H1 (cell line): ENCODE measurements around the gene MAJIN. TPM values are rescaled to one million over a fixed set of nuclear protein-coding genes. Genes with fewer than 3 reads are reported as not detected.

Source experiments
- CTCF ChIA-PET: fragments of 300-600 bp; sonication (Branson Sonifier 250); formaldehyde crosslinking; loops from one replicate; lab custom pipeline; 2021; ENCODE audit not compliant: partially characterized antibody; lab: Charles Lee
- POLR2A ChIA-PET: fragments of 300-600 bp; sonication (Branson Sonifier 250); formaldehyde crosslinking; loops from one replicate; lab custom pipeline; 2021; ENCODE audit warnings: inconsistent platforms; ENCODE audit not compliant: partially characterized antibody; lab: Charles Lee
- DNase-seq, 2 experiments: peaks; one replicate each; pipeline versions ENCODE4 v3.0.0 to v3.0.0-alpha.2; 2010 to 2022; ENCODE audit warnings: low spot score in 2 of 2, low read depth in 1 of 2, mixed read lengths in 1 of 2
- FAIRE-seq: peaks from 2 replicates; lab custom pipeline; 2011; peaks lifted over from hg19 to GRCh38; lab: Jason Lieb, UNC
- H2AFZ ChIP-seq: 2 replicates; pipeline ENCODE4 v1.8.1; 2012; ENCODE audit warnings: low read length, inconsistent platforms
- H2AK5ac ChIP-seq: 2 replicates; pipeline ENCODE4 v1.6.1; 2013; ENCODE audit warnings: low read depth, low read length
- H2BK120ac ChIP-seq: replicated peaks from 2 replicates; pipeline ENCODE3; 2013; ENCODE audit warnings: low read depth, low read length, inconsistent platforms
- H2BK12ac ChIP-seq: 2 replicates; pipeline ENCODE4 v1.6.1; 2013; ENCODE audit warnings: low read depth, low read length
- H2BK15ac ChIP-seq: 2 replicates; pipeline ENCODE4 v1.6.1; 2013; ENCODE audit warnings: low read length
- H2BK20ac ChIP-seq: 2 replicates; pipeline ENCODE4 v1.6.1; 2013; ENCODE audit warnings: low read length
- H2BK5ac ChIP-seq: 2 replicates; pipeline ENCODE4 v1.6.1; 2013; ENCODE audit warnings: low read depth, low read length
- H3K14ac ChIP-seq: 2 replicates; pipeline ENCODE4 v1.6.1; 2013; ENCODE audit warnings: inconsistent platforms; ENCODE audit not compliant: insufficient read length
- H3K18ac ChIP-seq: 2 replicates; pipeline ENCODE4 v1.6.1; 2013; ENCODE audit warnings: low read length; ENCODE audit errors: extremely low read depth
- H3K23ac ChIP-seq: 2 replicates; pipeline ENCODE4 v1.6.1; 2013; ENCODE audit warnings: inconsistent platforms; ENCODE audit not compliant: insufficient read length
- H3K23me2 ChIP-seq: 2 replicates; pipeline ENCODE4 v1.6.1; 2013; ENCODE audit warnings: low read depth, low read length
- H3K27ac ChIP-seq: 2 replicates; pipeline ENCODE4 v1.6.1; 2011; ENCODE audit warnings: low read depth, low read length, inconsistent platforms
- H3K27me3 ChIP-seq, 4 experiments: replicated peaks in 1 of 4; 1 replicate in 1 of 4; 2 replicates in 3 of 4; pipeline versions ENCODE4 v1.6.1 to v1.8.1; 2011 to 2013; ENCODE audit warnings: low read length in 3 of 4, mild to moderate bottlenecking in 3 of 4, inconsistent platforms in 2 of 4, mixed read lengths in 2 of 4, moderate library complexity in 1 of 4; ENCODE audit not compliant: control insufficient read depth in 3 of 4, insufficient read depth in 3 of 4; ENCODE audit errors: extremely low read depth in 1 of 4
- H3K36me3 ChIP-seq, 4 experiments: 2 replicates each; pipeline versions ENCODE4 v1.6.1 to v1.8.1; 2011 to 2013; ENCODE audit warnings: mild to moderate bottlenecking in 4 of 4, low read length in 3 of 4, moderate library complexity in 2 of 4, control low read depth in 1 of 4, inconsistent platforms in 1 of 4; ENCODE audit not compliant: insufficient read depth in 4 of 4, control insufficient read depth in 2 of 4
- H3K4ac ChIP-seq: replicated peaks from 2 replicates; pipeline ENCODE3; 2013; ENCODE audit warnings: low read length, low read depth, mixed read lengths, inconsistent platforms; ENCODE audit not compliant: insufficient read length
- H3K4me1 ChIP-seq, 4 experiments: replicated peaks in 1 of 4; 1 replicate in 1 of 4; 2 replicates in 3 of 4; pipeline versions ENCODE4 v1.6.1 to v1.8.1; 2011 to 2013; ENCODE audit warnings: low read length in 3 of 4, inconsistent platforms in 2 of 4, mixed read lengths in 1 of 4; ENCODE audit not compliant: insufficient read depth in 4 of 4, control insufficient read depth in 3 of 4
- H3K4me2 ChIP-seq, 2 experiments: 2 replicates each; pipeline versions ENCODE4 v1.6.1 to v1.8.1; 2011 to 2013; ENCODE audit warnings: low read depth in 2 of 2, low read length in 2 of 2, control low read depth in 1 of 2, inconsistent platforms in 1 of 2, mild to moderate bottlenecking in 1 of 2; ENCODE audit not compliant: insufficient read depth in 1 of 2
- H3K4me3 ChIP-seq, 4 experiments: fragments of 200-600, 300-600 bp in 1 of 4; sonication (generic), shearing (Covaris generic), sonication (Bioruptor Twin) in 1 of 4; 2 replicates each; pipeline versions ENCODE4 v1.5.1 to v1.8.1; 2011 to 2016; ENCODE audit warnings: low read length in 4 of 4, low read depth in 3 of 4, control low read depth in 2 of 4, inconsistent platforms in 2 of 4, mild to moderate bottlenecking in 2 of 4, mixed read lengths in 1 of 4, moderate library complexity in 1 of 4; ENCODE audit not compliant: insufficient read depth in 2 of 4; ENCODE audit errors: extremely low read depth in 1 of 4
- H3K56ac ChIP-seq: replicated peaks from 2 replicates; pipeline ENCODE3; 2013; ENCODE audit warnings: low read depth, mild to moderate bottlenecking, mixed read lengths, low read length, inconsistent platforms; ENCODE audit not compliant: insufficient read length
- H3K79me1 ChIP-seq: 2 replicates; pipeline ENCODE4 v1.6.1; 2013; ENCODE audit warnings: low read depth, low read length, control low read depth
- H3K79me2 ChIP-seq, 2 experiments: 2 replicates each; pipeline versions ENCODE4 v1.6.1 to v1.8.1; 2012 to 2013; ENCODE audit warnings: low read length in 2 of 2, mild to moderate bottlenecking in 2 of 2, inconsistent platforms in 1 of 2; ENCODE audit not compliant: insufficient read depth in 2 of 2, control insufficient read depth in 1 of 2
- H3K9ac ChIP-seq, 4 experiments: replicated peaks in 1 of 4; 1 replicate in 1 of 4; 2 replicates in 3 of 4; pipeline versions ENCODE4 v1.6.1 to v1.8.1; 2011 to 2013; ENCODE audit warnings: low read depth in 3 of 4, low read length in 3 of 4, control low read depth in 2 of 4, mild to moderate bottlenecking in 2 of 4, moderate library complexity in 2 of 4, inconsistent platforms in 1 of 4; ENCODE audit errors: extremely low read depth in 1 of 4
- H3K9me3 ChIP-seq, 2 experiments: 2 replicates each; pipeline versions ENCODE4 v1.6.1 to v1.8.1; 2012 to 2013; ENCODE audit warnings: mild to moderate bottlenecking in 2 of 2, moderate library complexity in 2 of 2, control low read depth in 1 of 2, inconsistent platforms in 1 of 2, low read depth in 1 of 2, low read length in 1 of 2, mixed read lengths in 1 of 2; ENCODE audit not compliant: insufficient read depth in 2 of 2
- H4K20me1 ChIP-seq, 2 experiments: replicated peaks in 1 of 2; 2 replicates each; pipeline versions ENCODE3 to v1.8.1; 2011 to 2013; ENCODE audit warnings: inconsistent platforms in 2 of 2, low read length in 2 of 2, mild to moderate bottlenecking in 1 of 2; ENCODE audit not compliant: insufficient read depth in 2 of 2, control insufficient read depth in 1 of 2
- H4K5ac ChIP-seq: 2 replicates; pipeline ENCODE4 v1.6.1; 2013; ENCODE audit warnings: low read length, low read depth, mixed read lengths, inconsistent platforms; ENCODE audit not compliant: insufficient read length
- H4K8ac ChIP-seq: 2 replicates; pipeline ENCODE4 v1.8.0; 2013; ENCODE audit warnings: mild to moderate bottlenecking, moderate library complexity, low read length, inconsistent platforms; ENCODE audit not compliant: insufficient read depth; ENCODE audit errors: extremely low read depth
- H4K91ac ChIP-seq: replicated peaks from 2 replicates; pipeline ENCODE3; 2013; ENCODE audit warnings: low read length, mixed read lengths, inconsistent platforms; ENCODE audit not compliant: insufficient read length
- CBX8 ChIP-seq: fragments of 300-800, 300-1000 bp; sonication (generic); IDR thresholded peaks from 2 replicates; pipeline ENCODE4 v1.7.1; 2016; ENCODE audit warnings: low read depth, low read length, borderline replicate concordance
- EGR1 ChIP-seq: IDR thresholded peaks from 2 replicates; pipeline ENCODE4 v1.6.1; 2011; ENCODE audit warnings: low read depth, low read length, borderline replicate concordance
- KDM4A ChIP-seq: IDR thresholded peaks from one replicate; pipeline ENCODE4 v1.7.1; 2012; ENCODE audit warnings: low read depth, mild to moderate bottlenecking, moderate library complexity, low read length, inconsistent platforms; ENCODE audit not compliant: severe bottlenecking
- KDM5A ChIP-seq: fragments of 200-600 bp; IDR thresholded peaks from 2 replicates; pipeline ENCODE4 v1.7.1; 2012; ENCODE audit warnings: mild to moderate bottlenecking, low read length, inconsistent platforms, mixed read lengths
- POU5F1 ChIP-seq: IDR thresholded peaks from 2 replicates; pipeline ENCODE4 v1.6.1; 2011; ENCODE audit warnings: low read depth, mild to moderate bottlenecking, low read length, moderate library complexity
- RXRA ChIP-seq: IDR thresholded peaks from 2 replicates; pipeline ENCODE4 v1.6.1; 2011; ENCODE audit warnings: low read depth, mild to moderate bottlenecking, low read length, moderate library complexity; ENCODE audit not compliant: insufficient read depth
- TAF1 ChIP-seq: IDR thresholded peaks from 2 replicates; pipeline ENCODE4 v1.6.1; 2011; ENCODE audit warnings: mild to moderate bottlenecking, low read depth, low read length
- TBP ChIP-seq: IDR thresholded peaks from 2 replicates; pipeline ENCODE4 v1.6.1; 2011; ENCODE audit warnings: low read depth, low read length, improper control_type of control experiment
- USF2 ChIP-seq: IDR thresholded peaks from 2 replicates; pipeline ENCODE4 v1.6.1; 2011; ENCODE audit warnings: low read length, improper control_type of control experiment
- WGBS, 2 experiments: shearing (Covaris generic) in 1 of 2; methylation state at CpG; one replicate each; pipeline versions ENCODE4 v1.1.6 to v1.1.7; 2013 to 2015; ENCODE audit warnings: low lambda C conversion rate in 2 of 2, mixed read lengths in 2 of 2, inconsistent platforms in 1 of 2, low coverage in 1 of 2, missing lambda C conversion rate in 1 of 2; ENCODE audit not compliant: insufficient replicate concordance in 2 of 2, insufficient coverage in 1 of 2, insufficient read length in 1 of 2; ENCODE audit errors: extremely low coverage in 1 of 2, missing lambda C conversion rate in 1 of 2; 5-methylcytosine and 5-hydroxymethylcytosine counted together
- polyA plus RNA-seq, 7 experiments: library from polyadenylated mRNA; depleted of rRNA in 3 of 7; stranded (reverse) in 5 of 7; unstranded in 2 of 7; fragments of >200 nt in 5 of 7; fragments of 200-250 nt in 2 of 7; gene quantifications; 1 replicate in 5 of 7; 2 replicates in 1 of 7; 4 replicates in 1 of 7; pipeline versions ENCODE4 v1.2.1 to v1.2.3, GENCODE V29; 2011 to 2013; ENCODE audit warnings: missing spikeins in 2 of 7, mixed read lengths in 2 of 7
- total RNA-seq: library from RNA; stranded (reverse); fragmentation: NEBNext Ultra II Directional; extraction: Animal tissue kit (Norgen Biotek cat#: 25700); gene quantifications from 2 replicates; pipeline ENCODE4 v1.2.1, GENCODE V29; 2021
- TF ChIP-seq, protein P1 (sequence below): IDR thresholded peaks from 2 replicates; pipeline ENCODE4 v1.6.1; 2012; ENCODE audit warnings: inconsistent platforms

The MAJIN gene
- total and polyA plus RNA-seq, 2 of the 8 experiments (the other 6 are each of a cell fraction or from before 2014, with no cell fraction given) = not detected

DNA sequence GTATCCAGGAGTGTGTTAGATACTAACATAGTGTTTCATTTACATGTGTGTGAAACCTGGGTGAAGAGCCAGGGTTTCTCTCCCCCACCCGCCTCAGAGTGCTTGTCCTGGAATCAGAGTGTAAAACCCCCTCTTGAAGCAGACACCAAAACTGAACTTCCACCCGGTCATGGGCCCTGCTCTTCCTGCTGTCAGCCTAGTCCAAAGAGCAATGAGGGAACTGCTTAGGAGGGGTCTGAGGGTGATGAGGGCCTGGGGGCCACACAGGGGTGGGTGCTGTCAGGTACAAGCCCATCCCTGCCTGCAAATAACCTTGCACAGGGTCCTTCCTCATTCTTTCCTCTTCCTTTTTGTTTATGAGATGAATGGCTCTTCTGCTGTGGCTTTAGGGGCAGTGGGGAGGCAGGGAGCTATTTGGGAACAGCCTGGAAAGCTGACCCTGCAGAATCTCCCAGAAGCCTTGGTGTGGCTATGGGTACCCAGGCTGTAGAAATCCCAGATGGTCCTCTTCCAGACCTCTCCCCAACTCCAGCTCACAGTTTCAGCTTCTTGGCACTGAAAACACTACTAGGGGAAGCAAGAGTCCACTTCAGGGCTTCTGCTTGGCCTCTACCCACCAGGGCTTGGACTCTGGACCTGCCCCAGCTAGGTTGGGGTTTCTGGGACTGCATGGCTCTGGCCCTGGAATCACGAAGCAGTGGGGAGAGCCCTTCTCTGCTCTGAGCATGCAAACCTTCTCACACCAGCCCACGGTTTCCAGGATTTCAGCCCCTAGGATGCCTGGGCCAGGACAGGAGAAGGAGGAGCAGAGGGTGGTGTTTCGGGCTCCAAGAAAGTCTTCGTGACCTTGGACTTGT, 16.3 kb upstream of the MAJIN start:
- Histone ChIP-seq H4K5ac (no peak overlapping the region), H2BK5ac (no peak overlapping the region), H2BK12ac (no peak overlapping the region), H4K20me1 (no peaks in the 10 kb centered on the region), H3K4me3 (no peak overlapping the region), H3K79me2 (no peaks in the 10 kb centered on the region), H2BK120ac (no peak overlapping the region), H3K4me2 (no peak overlapping the region), H3K4ac (no peak overlapping the region), H3K9ac (no peak overlapping the region), H4K8ac (no peak overlapping the region; the same call in 1 of the 2 replicates), H2AFZ (no peak overlapping the region), H3K79me1 (no peaks in the 10 kb centered on the region), H3K18ac (no peak overlapping the region), H3K14ac (no peak overlapping the region), H2BK15ac (no peak overlapping the region), H3K36me3 (no peaks in the 10 kb centered on the region), H3K23me2 (no peaks in the 10 kb centered on the region; the same call in 1 of the 2 replicates), H2AK5ac (no peak overlapping the region), H3K27me3 (no peaks in the 10 kb centered on the region; a peak in 1 of 7 replicates), H3K23ac (no peak overlapping the region), H3K4me1 (no peaks in the 10 kb centered on the region), H3K27ac (no peak overlapping the region), H4K91ac (no peak overlapping the region), H3K9me3 (no peaks in the 10 kb centered on the region), H3K56ac (no peak overlapping the region), H2BK20ac (no peak overlapping the region)
- POLR2A ChIA-PET = interaction anchor here (1.1 kb wide), 1 partner anchor 16 kb away, joined by 3 read pairs; the partner anchor contains the start of gene MAJIN
- DNase-seq (no peak), FAIRE-seq (no peak)
- 89% methylated on average over 6 of the region's 6 CpGs; no CpG with 5 or more reads in 1 of the 2 experiments for WGBS, 2 experiments
- CTCF ChIA-PET = interaction anchor here (0.9 to 2.1 kb wide), 5 partner anchors 8 to 25 kb away, joined by 3 to 6 read pairs (median 4); partner anchors contain the start of genes BATF2 and MAJIN
- TF ChIP-seq TBP = no peak
- TF ChIP-seq CBX8 = no peak
- no peak for TF ChIP-seq EGR1
- TF ChIP-seq USF2 = no peak
- no peak for TF ChIP-seq TAF1
- no peak for TF ChIP-seq POU5F1
- no peak for TF ChIP-seq KDM5A
- TF ChIP-seq, protein P1, sequence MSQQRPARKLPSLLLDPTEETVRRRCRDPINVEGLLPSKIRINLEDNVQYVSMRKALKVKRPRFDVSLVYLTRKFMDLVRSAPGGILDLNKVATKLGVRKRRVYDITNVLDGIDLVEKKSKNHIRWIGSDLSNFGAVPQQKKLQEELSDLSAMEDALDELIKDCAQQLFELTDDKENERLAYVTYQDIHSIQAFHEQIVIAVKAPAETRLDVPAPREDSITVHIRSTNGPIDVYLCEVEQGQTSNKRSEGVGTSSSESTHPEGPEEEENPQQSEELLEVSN = no peak
- no peak for TF ChIP-seq KDM4A
- TF ChIP-seq RXRA = no peak
